Stomach (tissue), 19 donors: ENCODE measurements around the gene SLCO4C1. TPM values are rescaled to one million over a fixed set of nuclear protein-coding genes. Genes with fewer than 3 reads are reported as not detected.
"Not testable (repeated sequence)": the region's sequence is repeated elsewhere in the genome, so short reads cannot be mapped to it uniquely, and the experiment has no call there.

Experiments used
- DNase-seq, 2 donors: peaks; one replicate each; pipeline versions ENCODE4 v3.0.0 to v3.0.0-alpha.2; 2013 to 2019
- H3K27ac ChIP-seq, 5 donors: fragments of 200-600 bp in 4 of 5; sonication (generic) in 4 of 5; one replicate each; pipeline ENCODE4 v1.5.1; 2013 to 2019; ENCODE audit warnings: mild to moderate bottlenecking in 1 of 5, moderate library complexity in 1 of 5
- H3K27me3 ChIP-seq, 3 donors: fragments of 200-600 bp; sonication (generic); one replicate each; pipeline ENCODE4 v1.5.1; 2017 to 2019; ENCODE audit warnings: mixed run types in 1 of 3
- H3K36me3 ChIP-seq, 4 donors: fragments of 200-600 bp; sonication (generic); 1 replicate in 3 of 4; 2 replicates in 1 of 4; pipeline ENCODE4 v1.5.1; 2016 to 2019
- H3K4me1 ChIP-seq, 4 donors: fragments of 200-600 bp; sonication (generic); one replicate each; pipeline ENCODE4 v1.5.1; 2016 to 2019
- H3K4me3 ChIP-seq, 4 donors: fragments of 200-600 bp; sonication (generic) in 3 of 4; one replicate each; pipeline ENCODE4 v1.5.1; 2016 to 2019; ENCODE audit warnings: mild to moderate bottlenecking in 1 of 4
- H3K9me3 ChIP-seq, 4 donors: fragments of 200-600 bp; sonication (generic); one replicate each; pipeline ENCODE4 v1.5.1; 2016 to 2019
- EP300 ChIP-seq: sonication (generic); formaldehyde crosslinking; IDR thresholded peaks from one replicate; pipeline ENCODE4 v1.6.1; 2017; ENCODE audit warnings: antibody characterized with exemption
- POLR2A ChIP-seq, 4 donors: fragments of 450-650 bp; IDR thresholded peaks; one replicate each; pipeline ENCODE4 v1.6.1; 2016; ENCODE audit warnings: antibody characterized with exemption in 4 of 4, control low read depth in 2 of 4, mild to moderate bottlenecking in 1 of 4, moderate library complexity in 1 of 4
- POLR2AphosphoS5 ChIP-seq, 3 donors: sonication (generic); formaldehyde crosslinking; IDR thresholded peaks; one replicate each; pipeline ENCODE4 v1.6.1; 2016; ENCODE audit warnings: antibody characterized with exemption in 3 of 3
- WGBS, 5 donors: extraction: QIAGEN DNeasy Blood & Tissue Kit in 3 of 5; methylation state at CpG; one replicate each; pipeline versions ENCODE4 v1.1.5 to v1.1.7; 2013 to 2018; 5-methylcytosine and 5-hydroxymethylcytosine counted together
- intact Hi-C: fragments of 100-400 bp; cut with DNase I; formaldehyde crosslinking; loops from one replicate; pipeline ENCODE4 v1.15.1; 2023; ENCODE audit warnings: low total_unique reads
- long read RNA-seq, 10 donors: transcript quantifications; one replicate each; lab custom pipeline, GENCODE V29; 2026
- polyA plus RNA-seq, 3 donors: library from polyadenylated mRNA; stranded (reverse); fragments of 200-250 nt; gene quantifications; one replicate each; pipeline ENCODE4 v1.2.3, GENCODE V29; 2013
- total RNA-seq, 5 donors: library from RNA; depleted of rRNA; stranded (reverse); fragments of >200 nt; gene quantifications; one replicate each; pipeline versions ENCODE4 v1.1.0 to v1.2.3, GENCODE V29; 2014 to 2016
- TF ChIP-seq, protein P1 (sequence below), 7 experiments: fragments of 450-650 bp in 4 of 7; fragments of 200-600 bp in 3 of 7; sonication (generic) in 3 of 7; IDR thresholded peaks; one replicate each; pipeline ENCODE4 v1.5.1; 2016 to 2019; ENCODE audit warnings: antibody characterized with exemption in 7 of 7, control low read depth in 2 of 7, mild to moderate bottlenecking in 1 of 7
- donor health status: healthy with polysubstance abuse.
- donor health status: Bipolar disorder and iron deficiency.
- donor health status: healthy.

Gene SLCO4C1
- total RNA-seq, result under 1 TPM in 2 of 5 donors, not detected in 3; under 0.01 to 0.73 TPM
- polyA plus RNA-seq, result not detected
- long read RNA-seq, donor 1, result 0 reads
- long read RNA-seq, donor 2, full-length matches to known transcripts, result 1 of 1 reads
- long read RNA-seq, donor 2, partial matches to known transcripts, result 0 of 1 reads
- long read RNA-seq, donor 2, other reads (novel, unspliced or antisense), result 0 of 1 reads
- long read RNA-seq, donor 3, result 0 reads
- long read RNA-seq, donor 4, result 0 reads
- long read RNA-seq, donor 5, result 0 reads
- long read RNA-seq, donor 6, full-length matches to known transcripts, result 3 of 3 reads
- long read RNA-seq, donor 6, partial matches to known transcripts, result 0 of 3 reads
- long read RNA-seq, donor 6, other reads (novel, unspliced or antisense), result 0 of 3 reads
- long read RNA-seq, donor 7, result 0 reads
- long read RNA-seq, donor 8, result 0 reads
- long read RNA-seq, donor 9, full-length matches to known transcripts, result 1 of 1 reads
- long read RNA-seq, donor 9, partial matches to known transcripts, result 0 of 1 reads
- long read RNA-seq, donor 9, other reads (novel, unspliced or antisense), result 0 of 1 reads
- long read RNA-seq, donor 10, result 0 reads

DNA sequence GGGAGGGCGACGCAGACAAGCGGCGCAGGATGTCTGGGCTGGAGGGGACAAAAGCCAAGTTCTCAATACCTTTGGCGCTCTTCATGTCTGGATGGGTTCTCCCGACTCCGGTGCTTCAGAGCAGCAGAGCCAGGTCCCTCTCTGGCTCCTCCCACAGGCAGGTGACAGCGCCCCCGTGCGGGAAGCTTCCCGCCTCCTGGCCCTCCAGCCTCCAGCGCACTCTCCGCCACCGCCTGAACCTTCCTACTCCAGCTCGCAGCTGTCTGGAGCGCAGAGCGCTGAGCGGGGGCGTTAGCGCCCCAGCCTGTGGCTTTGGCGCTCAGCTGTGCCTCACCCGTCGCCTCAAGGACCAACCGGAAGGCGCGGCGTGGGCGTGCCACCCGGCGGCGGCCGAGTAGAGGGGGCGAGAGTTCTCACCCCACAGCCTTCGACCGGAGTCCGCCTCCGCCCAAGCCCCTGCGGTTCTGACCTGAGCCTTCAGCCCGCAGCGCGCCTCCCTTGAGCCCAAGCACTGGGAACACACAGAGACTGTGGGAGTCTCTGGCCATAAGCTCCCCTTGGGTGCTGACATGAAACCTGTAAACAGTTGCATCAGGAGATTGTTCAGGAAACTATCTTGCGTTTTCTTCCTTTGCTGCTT, at the start of gene SLCO4C1:
SLCO4C1 (minus strand) TSS at position 107 of the 640 bp plus-strand sequence; CDS start at position 85, 22 bp downstream.
- no peaks in the 10 kb centered on the region for H3K36me3 ChIP-seq
- TF ChIP-seq, protein P1, sequence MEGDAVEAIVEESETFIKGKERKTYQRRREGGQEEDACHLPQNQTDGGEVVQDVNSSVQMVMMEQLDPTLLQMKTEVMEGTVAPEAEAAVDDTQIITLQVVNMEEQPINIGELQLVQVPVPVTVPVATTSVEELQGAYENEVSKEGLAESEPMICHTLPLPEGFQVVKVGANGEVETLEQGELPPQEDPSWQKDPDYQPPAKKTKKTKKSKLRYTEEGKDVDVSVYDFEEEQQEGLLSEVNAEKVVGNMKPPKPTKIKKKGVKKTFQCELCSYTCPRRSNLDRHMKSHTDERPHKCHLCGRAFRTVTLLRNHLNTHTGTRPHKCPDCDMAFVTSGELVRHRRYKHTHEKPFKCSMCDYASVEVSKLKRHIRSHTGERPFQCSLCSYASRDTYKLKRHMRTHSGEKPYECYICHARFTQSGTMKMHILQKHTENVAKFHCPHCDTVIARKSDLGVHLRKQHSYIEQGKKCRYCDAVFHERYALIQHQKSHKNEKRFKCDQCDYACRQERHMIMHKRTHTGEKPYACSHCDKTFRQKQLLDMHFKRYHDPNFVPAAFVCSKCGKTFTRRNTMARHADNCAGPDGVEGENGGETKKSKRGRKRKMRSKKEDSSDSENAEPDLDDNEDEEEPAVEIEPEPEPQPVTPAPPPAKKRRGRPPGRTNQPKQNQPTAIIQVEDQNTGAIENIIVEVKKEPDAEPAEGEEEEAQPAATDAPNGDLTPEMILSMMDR (IDR thresholded peaks at IDR 0.05), result peak in 1 of 7 experiments; percentile 26
- TF ChIP-seq EP300 (no peak), POLR2A (IDR thresholded peaks at IDR 0.05) (no peak), POLR2AphosphoS5 (IDR thresholded peaks at IDR 0.05) (no peak)
- H3K27ac ChIP-seq, result peak within 1 kb of the TSS in 3 of 5 donors; percentile 22 to 53 (median 29)
- H3K4me1 ChIP-seq, result peaks cover 4 to 22% (median 17%) of the 10 kb centered on the region in 4 donors
- DNase-seq, result peak; percentile 69 to 94
- no peaks in the 10 kb centered on the region for H3K9me3 ChIP-seq
- WGBS, 5 donors, result 1 to 4% (median 3%) methylated on average over 11 to 42 of the region's 42 CpGs
- H3K27me3 ChIP-seq, result peaks cover 0 to 9% (median 5%) of the 10 kb centered on the region in 3 donors
- intact Hi-C loops, result no loop called here
- peak within 1 kb of the TSS; percentile 40 to 52 (median 47) for H3K4me3 ChIP-seq

DNA sequence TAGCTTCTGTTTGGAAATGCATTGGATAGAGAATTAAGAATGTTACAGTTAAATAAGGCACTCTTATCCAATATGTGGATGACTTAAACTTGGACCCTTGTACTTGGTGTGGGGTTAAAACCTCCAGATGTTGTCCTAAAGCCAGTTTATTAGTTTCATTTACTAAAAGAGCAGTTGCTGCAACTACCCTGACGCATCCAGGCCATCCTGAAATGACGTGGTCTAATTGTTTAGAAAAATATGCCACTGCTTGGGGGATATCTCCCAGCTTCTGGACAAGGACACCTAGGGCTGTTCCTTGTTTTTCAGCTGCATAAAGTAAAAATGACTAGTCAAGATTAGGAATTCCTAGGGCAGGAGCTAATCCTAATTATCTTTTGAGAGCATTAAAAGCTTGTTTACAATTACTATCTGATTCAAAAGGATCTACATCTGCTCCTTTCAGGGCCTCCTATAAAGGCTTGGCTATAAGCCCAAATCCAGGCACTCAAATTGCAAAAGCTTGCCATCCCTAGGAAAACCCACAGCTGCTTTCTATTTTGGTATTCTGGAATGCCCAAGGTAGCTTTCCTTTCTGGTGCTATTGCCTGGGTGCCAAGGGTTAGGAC, 45.7 kb upstream of the SLCO4C1 start:
- TF ChIP-seq POLR2A (IDR thresholded peaks at IDR 0.05) (no peak), EP300 (no peak), POLR2AphosphoS5 (IDR thresholded peaks at IDR 0.05) (no peak)
- TF ChIP-seq, protein P1 (IDR thresholded peaks at IDR 0.05), result no peak
- Histone ChIP-seq H3K27me3 (no peaks in the 10 kb centered on the region), H3K27ac (no peak overlapping the region), H3K4me3 (no peak overlapping the region), H3K36me3 (no peaks in the 10 kb centered on the region), H3K9me3 (peaks cover 0 to 6% (median 0%) of the 10 kb centered on the region in 4 donors), H3K4me1 (no peaks in the 10 kb centered on the region)
- 46 to 55% (median 49%) methylated on average over 2 of the region's 2 CpGs for WGBS, 5 donors
- DNase-seq, result no peak
- intact Hi-C loops, result no loop called here

DNA sequence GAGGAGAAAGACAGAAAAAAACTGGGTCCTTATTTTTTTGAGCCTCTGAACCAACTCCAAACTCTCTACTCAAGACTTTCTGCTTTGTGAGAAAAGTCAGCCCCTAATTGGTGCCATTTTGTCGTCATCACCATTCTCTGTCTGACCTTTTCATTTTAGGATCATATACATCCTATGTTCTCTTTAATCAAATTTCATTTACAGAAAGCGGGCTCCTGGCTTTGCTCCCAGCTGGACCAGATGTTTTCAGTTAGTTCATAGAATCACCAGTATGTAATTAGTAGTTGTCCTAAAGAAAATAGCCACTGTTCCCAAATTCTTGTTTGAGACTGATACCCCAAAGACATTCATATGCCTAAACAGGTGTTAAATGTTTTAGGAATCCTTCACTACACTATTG, 28.6 kb upstream of the SLCO4C1 start:
- Histone ChIP-seq H3K27ac (no peak overlapping the region), H3K27me3 (no peaks in the 10 kb centered on the region), H3K9me3 (no peaks in the 10 kb centered on the region), H3K4me1 (no peaks in the 10 kb centered on the region), H3K36me3 (no peaks in the 10 kb centered on the region), H3K4me3 (no peak overlapping the region)
- intact Hi-C loops, result no loop called here
- DNase-seq, result peak in 1 of 2 donors; percentile 25
- WGBS, 5 donors, result 52 to 82% (median 71%) methylated on average over 2 of the region's 2 CpGs
- TF ChIP-seq POLR2AphosphoS5 (IDR thresholded peaks at IDR 0.05) (no peak), EP300 (no peak), POLR2A (IDR thresholded peaks at IDR 0.05) (no peak)
- TF ChIP-seq, protein P1 (IDR thresholded peaks at IDR 0.05), result no peak

GRCh38 chr5:102318801-102319200, 22.7 kb upstream of the SLCO4C1 start:
- H3K4me1 ChIP-seq, H3K27me3 ChIP-seq, H3K4me3 ChIP-seq, DNase-seq, intact Hi-C loops, H3K9me3 ChIP-seq, H3K36me3 ChIP-seq, H3K27ac ChIP-seq: not testable (repeated sequence)
- 69 to 81% (median 78%) methylated on average over 4 of the region's 4 CpGs for WGBS, 5 donors
